ENCODE data around the gene METTL4. TPM values are rescaled to one million over a fixed set of nuclear protein-coding genes. Genes with fewer than 3 reads are reported as not detected.

The METTL4 gene
- total and polyA plus RNA-seq, 2 of the 8 experiments (the other 6 are each of a cell fraction or from before 2014, with no cell fraction given), result 8.5 to 11.5 TPM

GRCh38 chr18:2515171-2515787 is 56.0 kb downstream of the METTL4 start:
- H2BK5ac ChIP-seq (ENCODE audit: low read depth, low read length), result no peak overlapping the region
- no peak overlapping the region for H2BK15ac ChIP-seq (ENCODE audit: low read length)
- no peak overlapping the region for H3K18ac ChIP-seq (ENCODE audit: extremely low read depth, low read length)
- DNase-seq (ENCODE audit: low read depth in 1 of 2, low spot score in 2 of 2) (no peak), FAIRE-seq (no peak)
- WGBS, 2 experiments (ENCODE audit: extremely low coverage in 1 of 2, insufficient coverage in 1 of 2, insufficient read length in 1 of 2, insufficient replicate concordance in 2 of 2, low coverage in 1 of 2, low lambda C conversion rate in 2 of 2, missing lambda C conversion rate in 1 of 2), result 82% methylated on average over 1 of the region's 1 CpG; no CpG with 5 or more reads in 1 of the 2 experiments
- no peak overlapping the region for H3K23ac ChIP-seq (ENCODE audit: insufficient read length)
- no peak overlapping the region for H2AK5ac ChIP-seq (ENCODE audit: low read depth, low read length)
- no peaks in the 10 kb centered on the region for H3K9me3 ChIP-seq (ENCODE audit: insufficient read depth in 2 of 2, low read depth in 1 of 2, low read length in 1 of 2)
- no peak overlapping the region for H3K9ac ChIP-seq (replicated peaks in 1 of 4; ENCODE audit: extremely low read depth in 1 of 4, low read depth in 3 of 4, low read length in 3 of 4)
- no peak overlapping the region for H4K5ac ChIP-seq (ENCODE audit: insufficient read length, low read depth, low read length)
- H3K23me2 ChIP-seq (ENCODE audit: low read depth, low read length), result no peaks in the 10 kb centered on the region
- H3K27ac ChIP-seq (ENCODE audit: low read depth, low read length), result no peak overlapping the region
- no peak overlapping the region for H3K4me2 ChIP-seq (ENCODE audit: insufficient read depth in 1 of 2, low read depth in 2 of 2, low read length in 2 of 2)
- H3K79me1 ChIP-seq (ENCODE audit: low read depth, low read length), result no peaks in the 10 kb centered on the region
- no peaks in the 10 kb centered on the region for H3K36me3 ChIP-seq (ENCODE audit: control insufficient read depth in 2 of 4, insufficient read depth in 4 of 4, low read length in 3 of 4)
- H3K4ac ChIP-seq (replicated peaks; ENCODE audit: insufficient read length, low read depth, low read length), result no peak overlapping the region
- ChIA-PET POLR2A (ENCODE audit: partially characterized antibody) (no interaction called here), CTCF (ENCODE audit: partially characterized antibody) (interaction anchor here (0.7 kb wide), 1 partner anchor 120 kb away, joined by 3 read pairs; no protein-coding TSS in a partner anchor)
- no peaks in the 10 kb centered on the region for H3K79me2 ChIP-seq (ENCODE audit: control insufficient read depth in 1 of 2, insufficient read depth in 2 of 2, low read length in 2 of 2)
- H3K4me1 ChIP-seq (replicated peaks in 1 of 4; ENCODE audit: control insufficient read depth in 3 of 4, insufficient read depth in 4 of 4, low read length in 3 of 4), result no peaks in the 10 kb centered on the region
- H2BK20ac ChIP-seq (ENCODE audit: low read length), result no peak overlapping the region
- H3K27me3 ChIP-seq (replicated peaks in 1 of 4; ENCODE audit: control insufficient read depth in 3 of 4, extremely low read depth in 1 of 4, insufficient read depth in 3 of 4, low read length in 3 of 4), result no peaks in the 10 kb centered on the region
- no peaks in the 10 kb centered on the region for H4K20me1 ChIP-seq (replicated peaks in 1 of 2; ENCODE audit: control insufficient read depth in 1 of 2, insufficient read depth in 2 of 2, low read length in 2 of 2)
- H2BK12ac ChIP-seq (ENCODE audit: low read depth, low read length), result no peak overlapping the region
- no peak overlapping the region for H3K14ac ChIP-seq (ENCODE audit: insufficient read length)
- no peak overlapping the region for H3K56ac ChIP-seq (replicated peaks; ENCODE audit: insufficient read length, low read depth, low read length)
- TF ChIP-seq MAFK (IDR thresholded peaks at IDR 0.05; ENCODE audit: low read depth, low read length), result no peak
- no peak for TF ChIP-seq CREB1 (IDR thresholded peaks at IDR 0.05)
- TF ChIP-seq E2F6 (IDR thresholded peaks at IDR 0.05), result no peak
- no peak for TF ChIP-seq CEBPB (IDR thresholded peaks at IDR 0.05; ENCODE audit: low read depth, low read length)
- no peak for TF ChIP-seq ZNF274 (IDR thresholded peaks at IDR 0.05; ENCODE audit: borderline replicate concordance, extremely low read depth, low read length)
- no peak for TF ChIP-seq RFX5 (IDR thresholded peaks at IDR 0.05; ENCODE audit: borderline replicate concordance, low read depth, low read length)
- TF ChIP-seq NANOG (IDR thresholded peaks at IDR 0.05; ENCODE audit: insufficient read depth, low read depth, low read length, poor library complexity, severe bottlenecking), result no peak
- no peak for TF ChIP-seq SUZ12 (IDR thresholded peaks at IDR 0.05; ENCODE audit: low read length)
- TF ChIP-seq CHD2 (IDR thresholded peaks at IDR 0.05; ENCODE audit: low read length), result no peak
- TF ChIP-seq TAF1 (IDR thresholded peaks at IDR 0.05; ENCODE audit: low read depth, low read length), result no peak
- no peak for TF ChIP-seq CHD1 (IDR thresholded peaks at IDR 0.05; ENCODE audit: low read depth, low read length)
- no peak for TF ChIP-seq POU5F1 (IDR thresholded peaks at IDR 0.05; ENCODE audit: low read depth, low read length)
- TF ChIP-seq KDM1A (IDR thresholded peaks at IDR 0.05; ENCODE audit: borderline replicate concordance, low read length), result no peak
- no peak overlapping the region for H4K91ac ChIP-seq (replicated peaks; ENCODE audit: insufficient read length, low read length)
- H2AFZ ChIP-seq (ENCODE audit: low read length), result no peak overlapping the region
- no peak overlapping the region for H2BK120ac ChIP-seq (replicated peaks; ENCODE audit: low read depth, low read length)
- no peak overlapping the region for H3K4me3 ChIP-seq (ENCODE audit: extremely low read depth in 1 of 4, insufficient read depth in 2 of 4, low read depth in 3 of 4, low read length in 4 of 4)
- no peak overlapping the region for H4K8ac ChIP-seq (ENCODE audit: extremely low read depth, insufficient read depth, low read length)

Data from H1 (cell line).